GM10248 (cell line): ENCODE data around the gene GRAP2.
A peak's percentile ranks its signal among the peaks of the same experiment; 100 is the strongest.

Experiments used
- CTCF ChIA-PET: fragments of 300-600 bp; sonication (Branson Sonifier 250); formaldehyde crosslinking; extraction: SDS; loops from one replicate; lab custom pipeline; 2021; ENCODE audit warnings: antibody characterized with exemption; lab: Yijun Ruan, JAX
- POLR2A ChIA-PET: fragments of 350-650 bp; sonication (Branson Sonifier 250); formaldehyde crosslinking; extraction: SDS; loops from one replicate; lab custom pipeline; 2020; ENCODE audit warnings: antibody characterized with exemption; lab: Yijun Ruan, JAX
- DNase-seq: peaks from one replicate; pipeline ENCODE4 v3.0.0; 2012; ENCODE audit errors: extremely low spot score
- CTCF ChIP-seq: IDR thresholded peaks from 2 replicates; pipeline ENCODE4 v1.5.1; 2012; ENCODE audit warnings: mild to moderate bottlenecking, low read depth; ENCODE audit errors: extremely low read depth, missing control alignments, control extremely low read depth

The GRAP2 gene

GRCh38 chr22:39928536-39929520, 27.9 kb downstream of the GRAP2 start:
- no peak for DNase-seq
- POLR2A ChIA-PET: no interaction called here
- no peak for TF ChIP-seq CTCF
- CTCF ChIA-PET: interaction anchor here (0.7 to 2.2 kb wide), 5 partner anchors 10 to 400 kb away, joined by 3 to 7 read pairs (median 3); no protein-coding TSS in a partner anchor

GRCh38 chr22:39931251-39931650, 30.4 kb downstream of the GRAP2 start:
- ChIA-PET CTCF (interaction anchor here (1.0 kb wide), 1 partner anchor 11 kb away, joined by 3 read pairs; no protein-coding TSS in a partner anchor), POLR2A (no interaction called here)
- no peak for TF ChIP-seq CTCF

GRCh38 chr22:39932166-39932565, 31.3 kb downstream of the GRAP2 start:
- ChIA-PET POLR2A (no interaction called here), CTCF (interaction anchor here (0.7 to 2.2 kb wide), 10 partner anchors 10 to 200 kb away, joined by 4 to 24 read pairs (median 4); no protein-coding TSS in a partner anchor)
- no peak for TF ChIP-seq CTCF
- no peak for DNase-seq

More at GRCh38 chr22:39931251-39931650, 30.4 kb downstream of the GRAP2 start:
- no peak for DNase-seq

- peak; percentile 50 for DNase-seq
- TF ChIP-seq CTCF: peak; percentile 46
- ChIA-PET POLR2A (no interaction called here), CTCF (interaction anchor here (1.0 to 2.2 kb wide), 15 partner anchors 9 to 384 kb away, joined by 3 to 24 read pairs (median 5); no protein-coding TSS in a partner anchor)
Measured at GRCh38 chr22:39932918-39933649, 32.2 kb downstream of the GRAP2 start.

GRCh38 chr22:39933741-39934140, 32.9 kb downstream of the GRAP2 start:
- no peak for TF ChIP-seq CTCF
- POLR2A ChIA-PET: no interaction called here
- CTCF ChIA-PET: interaction anchor here (1.0 to 2.2 kb wide), 10 partner anchors 9 to 385 kb away, joined by 3 to 24 read pairs (median 5); no protein-coding TSS in a partner anchor
- no peak for DNase-seq

- TF ChIP-seq CTCF: no peak
- CTCF ChIA-PET: no interaction called here
- POLR2A ChIA-PET: no interaction called here
Measured at GRCh38 chr22:39935116-39935515, 34.2 kb downstream of the GRAP2 start.

More at GRCh38 chr22:39935116-39935515, 34.2 kb downstream of the GRAP2 start:
- no peak for DNase-seq
